SU-DHL-6 (cell line): ENCODE measurements around the gene FLRT2.

Source experiments
- H2AFZ ChIP-seq: fragments of 200-600 bp; sonication (generic); 2 replicates; pipeline ENCODE4 v1.6.1; 2014; ENCODE audit warnings: low read depth, mild to moderate bottlenecking, moderate library complexity, mixed read lengths, antibody characterized with exemption, low read length; ENCODE audit not compliant: severe bottlenecking
- H3F3A ChIP-seq: fragments of 200-600 bp; shearing (Covaris generic); 2 replicates; pipeline ENCODE4 v1.6.0; 2016; ENCODE audit warnings: antibody characterized with exemption, mild to moderate bottlenecking; ENCODE audit not compliant: insufficient read depth
- H3K27ac ChIP-seq: fragments of 200-600 bp; sonication (generic); 2 replicates; pipeline ENCODE4 v1.5.1; 2016; ENCODE audit warnings: low read depth, mild to moderate bottlenecking, low read length, moderate library complexity, mixed read lengths
- H3K27me3 ChIP-seq: fragments of 200-600 bp; sonication (generic), shearing (Covaris generic); 2 replicates; pipeline ENCODE4 v1.6.0; 2014; ENCODE audit warnings: mild to moderate bottlenecking, low read length
- H3K36me3 ChIP-seq: fragments of 200-600 bp; sonication (generic); 2 replicates; pipeline ENCODE4 v1.6.1; 2014; ENCODE audit warnings: mild to moderate bottlenecking, low read length, mixed read lengths
- H3K4me2 ChIP-seq: fragments of 300-600, 200-600 bp; shearing (Covaris generic), sonication (generic); 2 replicates; pipeline ENCODE4 v1.6.0; 2014; ENCODE audit warnings: low read length, low read depth, mild to moderate bottlenecking; ENCODE audit not compliant: poor library complexity, severe bottlenecking
- H3K4me3 ChIP-seq: fragments of 200-600 bp; sonication (generic); 2 replicates; pipeline ENCODE4 v1.5.1; 2014; ENCODE audit warnings: antibody characterized with exemption, low read length, mild to moderate bottlenecking, mixed read lengths; ENCODE audit not compliant: insufficient read depth, poor library complexity, severe bottlenecking
- H3K79me2 ChIP-seq: fragments of 200-600 bp; sonication (generic); 2 replicates; pipeline ENCODE4 v1.6.1; 2014; ENCODE audit warnings: mild to moderate bottlenecking, low read length, moderate library complexity; ENCODE audit not compliant: insufficient read depth
- H3K9ac ChIP-seq: fragments of 200-600 bp; sonication (generic); 2 replicates; pipeline ENCODE4 v1.7.0; 2014; ENCODE audit warnings: mild to moderate bottlenecking, low read length
- H3K9me2 ChIP-seq: fragments of 200-600 bp; sonication (generic); replicated peaks from 2 replicates; pipeline ENCODE4 v1.6.1; 2014; ENCODE audit warnings: low read length; ENCODE audit not compliant: insufficient read depth
- H3K9me3 ChIP-seq: fragments of 200-600 bp; sonication (generic); 2 replicates; pipeline ENCODE4 v1.6.1; 2014; ENCODE audit warnings: low read length, mixed read lengths; ENCODE audit not compliant: insufficient read depth
- H4K20me1 ChIP-seq: fragments of 200-600 bp; sonication (generic); 2 replicates; pipeline ENCODE4 v1.6.1; 2014; ENCODE audit warnings: low read depth, mild to moderate bottlenecking, antibody characterized with exemption, low read length, moderate library complexity, mixed read lengths
- CTCF ChIP-seq: fragments of 200-600 bp; sonication (generic); IDR thresholded peaks from one replicate; pipeline ENCODE4 v1.5.1; 2017; ENCODE audit warnings: antibody characterized with exemption, mild to moderate bottlenecking, low read length, moderate library complexity; ENCODE audit not compliant: insufficient read depth, poor library complexity, severe bottlenecking
- EZH2phosphoT487 ChIP-seq: fragments of 200-600 bp; sonication (generic), shearing (Covaris generic); conservative IDR thresholded peaks from 2 replicates; pipeline ENCODE4 v1.6.1; 2018; ENCODE audit warnings: mild to moderate bottlenecking, antibody characterized with exemption, low read length, moderate library complexity, mixed read lengths

FLRT2 gene

GRCh38 chr14:85535321-85535720 is 5.4 kb downstream of the FLRT2 start:
- no peaks in the 10 kb centered on the region for H3K9me2 ChIP-seq
- no peak overlapping the region for H3K4me3 ChIP-seq
- H3K27ac ChIP-seq: no peak overlapping the region
- TF ChIP-seq EZH2phosphoT487: no peak
- no peak for TF ChIP-seq CTCF
- no peaks in the 10 kb centered on the region for H3K79me2 ChIP-seq
- no peaks in the 10 kb centered on the region for H3K9me3 ChIP-seq
- H3K27me3 ChIP-seq: no peaks in the 10 kb centered on the region
- no peaks in the 10 kb centered on the region for H3F3A ChIP-seq
- no peak overlapping the region for H3K4me2 ChIP-seq
- no peak overlapping the region for H3K9ac ChIP-seq
- H4K20me1 ChIP-seq: no peaks in the 10 kb centered on the region
- H2AFZ ChIP-seq: no peak overlapping the region
- H3K36me3 ChIP-seq: no peaks in the 10 kb centered on the region

- no peaks in the 10 kb centered on the region for H3K9me2 ChIP-seq
- TF ChIP-seq EZH2phosphoT487 (no peak), CTCF (no peak)
- no peaks in the 10 kb centered on the region for H3F3A ChIP-seq
- no peak overlapping the region for H3K4me2 ChIP-seq
- no peaks in the 10 kb centered on the region for H3K9me3 ChIP-seq
- no peaks in the 10 kb centered on the region for H3K79me2 ChIP-seq
- H3K36me3 ChIP-seq: no peaks in the 10 kb centered on the region
- no peaks in the 10 kb centered on the region for H3K27me3 ChIP-seq
- no peak overlapping the region for H3K9ac ChIP-seq
- H4K20me1 ChIP-seq: no peaks in the 10 kb centered on the region
- no peak overlapping the region for H2AFZ ChIP-seq
- no peak overlapping the region for H3K4me3 ChIP-seq
- H3K27ac ChIP-seq: no peak overlapping the region
Measured at GRCh38 chr14:85535991-85536832, 6.3 kb downstream of the FLRT2 start.

- Histone ChIP-seq H4K20me1 (no peaks in the 10 kb centered on the region), H2AFZ (no peak overlapping the region), H3K9me2 (no peaks in the 10 kb centered on the region), H3F3A (no peaks in the 10 kb centered on the region), H3K27me3 (no peaks in the 10 kb centered on the region), H3K27ac (no peak overlapping the region), H3K36me3 (no peaks in the 10 kb centered on the region), H3K4me2 (no peak overlapping the region), H3K9me3 (no peaks in the 10 kb centered on the region), H3K4me3 (no peak overlapping the region), H3K9ac (no peak overlapping the region), H3K79me2 (no peaks in the 10 kb centered on the region)
- TF ChIP-seq EZH2phosphoT487 (no peak), CTCF (no peak)
Measured at GRCh38 chr14:85536833-85537190, 6.9 kb downstream of the FLRT2 start.
